Upper lobe of left lung (tissue), 4 donors: ENCODE measurements around the gene NAA60.
A peak's percentile ranks its signal among the peaks of the same experiment; 100 is the strongest.

ENCODE experiments used
- CTCF ChIP-seq, 6 experiments: fragments of 450-650 bp in 4 of 6; fragments of 200-600 bp in 2 of 6; sonication (generic) in 2 of 6; IDR thresholded peaks; one replicate each; pipeline ENCODE4 v1.5.1; 2016 to 2019; ENCODE audit warnings: antibody characterized with exemption in 6 of 6
- POLR2A ChIP-seq, 4 donors: fragments of 450-650 bp; IDR thresholded peaks; one replicate each; pipeline ENCODE4 v1.5.1; 2016 to 2017; ENCODE audit warnings: antibody characterized with exemption in 4 of 4, mild to moderate bottlenecking in 2 of 4
- POLR2AphosphoS5 ChIP-seq, 2 donors: sonication (generic); formaldehyde crosslinking; IDR thresholded peaks; one replicate each; pipeline ENCODE4 v1.5.1; 2017; ENCODE audit warnings: antibody characterized with exemption in 2 of 2

- TF ChIP-seq POLR2AphosphoS5 (IDR thresholded peaks at IDR 0.05) (peak; percentile 15 to 22), POLR2A (IDR thresholded peaks at IDR 0.05) (peak in 2 of 4 donors; percentile 19 to 60), CTCF (IDR thresholded peaks at IDR 0.05) (peak in 1 of 6 experiments; percentile 28)
Measured at GRCh38 chr16:3444032-3444388, 530 bp downstream of the NAA60 start.
